ENCODE data around the gene SHFL.

Gene SHFL

DNA sequence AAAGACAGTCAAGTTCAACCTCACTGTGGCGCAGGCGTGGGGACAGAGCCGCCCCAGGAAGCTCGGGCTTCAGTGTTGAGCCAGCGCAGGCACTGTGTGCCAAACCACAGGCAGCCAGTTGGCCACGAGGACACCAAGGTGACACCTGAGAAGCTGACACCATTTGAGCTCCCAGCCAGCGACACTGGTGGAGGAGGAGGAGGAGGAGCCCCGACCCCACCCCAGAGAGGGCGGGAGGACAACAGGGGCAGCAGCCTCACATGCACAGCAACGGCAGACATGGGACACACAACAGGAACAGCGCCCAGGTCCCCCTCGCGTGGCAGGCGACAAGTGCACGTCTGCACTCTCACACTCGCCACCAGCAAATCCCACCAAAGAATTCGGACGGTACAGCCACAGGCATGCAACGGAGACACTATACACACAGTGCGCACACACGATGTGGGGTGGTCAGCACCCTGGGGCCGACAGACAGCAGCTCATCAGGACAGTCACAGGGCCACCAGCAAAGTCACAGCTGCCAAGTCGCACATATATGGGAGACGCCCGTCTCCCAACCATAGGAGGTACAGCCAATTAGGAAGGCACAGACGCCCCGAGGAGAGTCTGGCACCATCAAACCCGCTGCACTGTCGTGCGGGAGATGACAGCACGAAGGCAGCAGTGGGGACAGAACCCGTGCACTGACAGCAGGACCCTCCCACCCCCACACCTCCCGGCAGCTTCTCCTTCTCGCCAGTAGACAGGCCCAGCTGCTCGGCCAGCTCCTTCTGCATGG, 30.2 kb downstream of the SHFL start:
- DNase-seq (ENCODE audit: low read depth, low spot score) = no peak
- in situ Hi-C loops (cut with HindIII; ENCODE audit: low sequenced_read_pairs) = no loop called here
- TF ChIP-seq CTCF (IDR thresholded peaks at IDR 0.05; ENCODE audit: low read depth, low read length) = no peak
- no peak overlapping the region for H3K4me3 ChIP-seq (ENCODE audit: low read depth, low read length)

DNA sequence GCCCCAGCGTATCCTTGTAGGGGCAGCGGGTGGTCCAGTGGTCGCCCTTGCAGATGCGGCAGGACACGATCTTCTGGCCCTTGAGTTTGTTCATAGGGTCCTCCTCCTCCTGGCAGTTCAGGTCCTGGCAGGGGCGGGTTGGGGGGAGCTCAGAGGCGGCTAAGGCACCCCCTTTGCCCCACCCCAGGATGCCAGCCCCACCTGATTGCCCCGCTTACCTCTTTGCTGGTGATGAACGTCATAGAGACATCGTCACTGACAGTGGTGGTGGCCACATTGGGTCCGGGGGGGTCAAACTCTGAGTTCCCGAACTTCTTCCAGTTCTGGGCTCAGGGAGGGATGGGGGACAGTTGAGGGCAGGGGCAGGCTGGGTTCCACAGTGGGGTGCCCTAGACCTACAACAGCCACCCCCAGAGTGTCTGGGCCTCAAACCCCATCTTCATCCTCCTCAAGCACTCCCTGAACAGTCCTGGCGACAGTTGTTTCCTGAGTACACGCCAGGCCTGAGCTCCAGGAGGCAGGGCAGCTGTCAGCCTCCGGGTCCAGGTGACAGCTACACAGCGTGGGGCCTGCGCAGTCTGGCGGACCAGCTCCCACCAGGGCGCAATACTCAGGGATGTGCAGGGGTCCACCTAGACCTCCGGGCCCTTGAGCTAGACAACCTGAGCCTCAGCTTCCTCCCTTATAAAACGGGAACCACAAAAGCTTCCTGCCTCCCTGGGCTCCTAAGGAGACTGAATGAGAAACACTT, 30.9 kb downstream of the SHFL start:
- H3K4me3 ChIP-seq (ENCODE audit: low read depth, low read length) = no peak overlapping the region
- no peak for TF ChIP-seq CTCF (IDR thresholded peaks at IDR 0.05; ENCODE audit: low read depth, low read length)
- no peak for DNase-seq (ENCODE audit: low read depth, low spot score)
- in situ Hi-C loops (cut with HindIII; ENCODE audit: low sequenced_read_pairs) = no loop called here

GRCh38 chr19:10118960-10119359, 32.8 kb downstream of the SHFL start:
- TF ChIP-seq CTCF (IDR thresholded peaks at IDR 0.05; ENCODE audit: low read depth, low read length) = no peak
- H3K4me3 ChIP-seq (ENCODE audit: low read depth, low read length) = peak overlapping the region; percentile 90
- in situ Hi-C loops (cut with HindIII; ENCODE audit: low sequenced_read_pairs) = no loop called here
- DNase-seq (ENCODE audit: low read depth, low spot score) = no peak

- in situ Hi-C loops (cut with HindIII; ENCODE audit: low sequenced_read_pairs) = no loop called here
- TF ChIP-seq CTCF (IDR thresholded peaks at IDR 0.05; ENCODE audit: low read depth, low read length) = no peak
- DNase-seq (ENCODE audit: low read depth, low spot score) = peak; percentile 80
- no peak overlapping the region for H3K4me3 ChIP-seq (ENCODE audit: low read depth, low read length)
Observed at GRCh38 chr19:10120538-10121189, 34.5 kb downstream of the SHFL start.

- TF ChIP-seq CTCF (IDR thresholded peaks at IDR 0.05; ENCODE audit: low read depth, low read length) = no peak
- DNase-seq (ENCODE audit: low read depth, low spot score) = peak; percentile 49
- H3K4me3 ChIP-seq (ENCODE audit: low read depth, low read length) = no peak overlapping the region
- in situ Hi-C loops (cut with HindIII; ENCODE audit: low sequenced_read_pairs) = no loop called here
Observed at GRCh38 chr19:10122045-10122444, 35.9 kb downstream of the SHFL start.

- TF ChIP-seq CTCF (IDR thresholded peaks at IDR 0.05; ENCODE audit: low read depth, low read length) = no peak
- in situ Hi-C loops (cut with HindIII; ENCODE audit: low sequenced_read_pairs) = no loop called here
- no peak overlapping the region for H3K4me3 ChIP-seq (ENCODE audit: low read depth, low read length)
- no peak for DNase-seq (ENCODE audit: low read depth, low spot score)
Observed at GRCh38 chr19:10124429-10124828, 38.3 kb downstream of the SHFL start.

Data from astrocyte of the spinal cord (primary cell).